ENCODE results near the gene DEFB121.
"Not testable (repeated sequence)": the region's sequence is repeated elsewhere in the genome, so short reads cannot be mapped to it uniquely, and the experiment has no call there.

The DEFB121 gene, protein sequence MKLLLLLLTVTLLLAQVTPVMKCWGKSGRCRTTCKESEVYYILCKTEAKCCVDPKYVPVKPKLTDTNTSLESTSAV

DNA sequence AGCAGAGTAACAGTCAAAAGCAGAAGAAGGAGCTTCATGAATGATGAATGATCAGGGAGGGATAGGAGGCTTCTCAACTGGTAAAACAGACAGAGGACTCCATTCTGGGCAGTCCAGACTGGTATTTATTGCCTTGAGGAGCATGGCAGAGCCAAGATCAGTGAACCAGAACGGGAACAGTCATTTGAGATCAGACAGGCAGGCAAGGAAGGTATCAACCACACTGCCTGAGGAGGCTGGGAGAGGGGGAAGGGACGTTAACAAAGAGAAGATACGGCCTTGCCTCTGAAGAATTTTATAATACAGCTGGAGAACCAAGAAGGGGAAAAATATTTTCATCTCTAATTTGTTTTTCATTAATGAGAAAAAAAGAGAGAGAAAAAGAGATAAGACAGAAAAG lies at the start of gene DEFB121:
DEFB121 (minus strand) TSS at position 101 of the 400 bp plus-strand sequence; CDS start at position 38, 63 bp downstream.
- no peak for DNase-seq (ENCODE audit: low spot score)

DNA sequence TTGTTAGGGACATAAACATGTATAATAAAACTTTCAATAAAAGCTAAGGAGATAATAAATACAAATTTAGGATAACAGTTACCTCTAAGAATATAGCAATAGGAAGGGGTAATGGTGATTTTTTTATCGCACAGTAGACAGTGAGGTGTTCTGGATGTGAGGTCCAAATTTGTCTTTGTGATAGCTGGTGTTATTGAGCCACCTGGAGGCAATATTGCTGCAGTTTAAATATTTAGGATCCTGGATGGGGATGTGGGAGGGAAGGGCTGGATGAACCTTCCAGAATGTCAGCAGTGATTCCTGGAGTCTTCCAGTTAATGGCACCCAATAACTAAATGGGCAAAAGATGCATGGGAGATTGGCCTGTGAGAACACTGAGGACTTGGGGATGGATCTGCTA lies 48.3 kb upstream of the DEFB121 start:
- DNase-seq (ENCODE audit: low spot score) = no peak

DNA sequence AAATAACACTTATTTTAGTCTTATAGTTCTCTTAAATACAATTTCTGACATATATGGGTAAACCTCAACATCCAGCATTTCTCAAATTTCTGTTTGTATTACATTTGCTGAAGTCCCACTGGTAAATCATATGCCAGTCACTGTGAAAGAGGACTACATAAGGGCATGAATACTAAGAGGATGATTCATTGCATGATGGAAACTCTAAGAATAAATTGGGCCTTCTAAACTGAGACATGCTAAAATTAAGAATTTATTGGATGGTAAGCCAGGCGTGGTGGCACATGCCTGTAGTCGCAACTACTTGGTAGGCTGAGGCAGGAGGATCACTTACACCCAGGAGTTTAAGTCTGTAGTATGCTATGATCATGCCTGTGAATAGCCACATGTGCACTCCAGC lies 46.6 kb upstream of the DEFB121 start:
- DNase-seq (ENCODE audit: low spot score) = no peak

DNA sequence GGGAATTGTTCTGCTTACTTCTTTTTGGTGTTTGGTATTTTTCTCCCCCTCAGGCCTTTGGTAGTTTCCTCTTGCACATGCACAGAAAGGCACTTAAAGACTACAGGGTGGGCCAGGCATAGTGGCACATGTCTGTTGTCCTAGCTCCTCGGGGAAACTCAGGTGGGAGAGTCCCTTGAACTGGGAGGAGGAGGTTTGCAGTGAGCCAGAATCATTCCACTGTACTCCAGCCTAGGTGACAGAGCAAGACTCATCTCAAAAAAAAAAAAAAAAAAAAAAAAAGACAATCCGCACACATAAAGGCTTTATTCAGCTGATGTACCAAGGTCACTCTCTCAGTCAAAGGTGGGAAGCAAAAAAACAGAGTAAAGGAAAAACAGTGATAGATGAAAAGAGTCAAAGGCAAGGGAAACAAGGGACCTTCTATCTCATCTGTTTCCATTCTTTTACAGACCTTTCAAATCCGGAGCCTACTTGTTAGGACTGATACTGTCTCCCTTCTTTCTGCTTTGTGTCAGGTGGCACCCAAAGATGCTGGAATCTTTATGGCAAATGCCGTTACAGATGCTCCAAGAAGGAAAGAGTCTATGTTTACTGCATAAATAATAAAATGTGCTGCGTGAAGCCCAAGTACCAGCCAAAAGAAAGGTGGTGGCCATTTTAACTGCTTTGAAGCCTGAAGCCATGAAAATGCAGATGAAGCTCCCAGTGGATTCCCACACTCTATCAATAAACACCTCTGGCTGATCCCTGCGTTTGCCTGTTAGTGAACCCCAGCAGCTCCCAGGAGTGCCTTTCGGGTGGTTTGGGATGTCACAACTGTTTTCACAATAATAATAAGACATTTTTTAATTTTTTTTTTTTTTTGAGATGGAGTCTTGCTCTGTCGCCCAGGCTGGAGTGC lies 43.7 kb upstream of the DEFB121 start:
- no peak for DNase-seq (ENCODE audit: low spot score)

DNA sequence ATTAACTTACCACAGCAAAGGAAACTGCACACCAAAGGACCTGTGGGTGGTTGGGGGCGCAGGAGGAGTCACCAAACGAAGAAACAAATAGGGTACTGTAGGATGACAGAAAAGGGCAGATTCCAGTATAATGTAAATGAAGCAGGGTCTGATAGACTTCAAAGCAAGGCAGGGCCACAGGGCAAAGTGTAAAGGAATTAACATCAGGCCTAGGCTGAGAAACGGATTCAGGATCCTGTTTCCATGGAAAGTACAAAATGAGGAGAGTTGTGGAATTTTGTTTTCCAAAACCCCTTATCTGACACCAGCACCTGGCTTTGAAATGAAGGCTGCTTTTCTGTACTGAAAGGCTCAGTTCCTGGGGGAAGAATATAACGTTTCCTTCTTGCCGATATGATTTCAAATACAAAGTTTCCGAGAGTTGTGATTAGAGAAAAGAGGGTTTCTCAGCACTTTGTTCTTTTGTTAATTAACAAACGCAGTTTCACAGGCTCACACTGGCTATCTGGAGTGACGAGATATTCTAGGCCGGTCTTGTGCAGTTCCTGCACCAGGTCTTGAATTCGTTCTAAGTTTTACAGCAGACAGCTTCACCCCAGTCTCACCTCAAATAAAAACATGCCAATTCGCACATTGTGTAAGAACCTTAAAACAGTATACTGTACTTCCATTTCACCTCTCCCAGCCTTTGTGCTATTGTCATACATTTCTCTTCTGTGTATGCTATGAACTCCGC lies 40.2 kb upstream of the DEFB121 start:
- no peak for DNase-seq (ENCODE audit: low spot score)

DNA sequence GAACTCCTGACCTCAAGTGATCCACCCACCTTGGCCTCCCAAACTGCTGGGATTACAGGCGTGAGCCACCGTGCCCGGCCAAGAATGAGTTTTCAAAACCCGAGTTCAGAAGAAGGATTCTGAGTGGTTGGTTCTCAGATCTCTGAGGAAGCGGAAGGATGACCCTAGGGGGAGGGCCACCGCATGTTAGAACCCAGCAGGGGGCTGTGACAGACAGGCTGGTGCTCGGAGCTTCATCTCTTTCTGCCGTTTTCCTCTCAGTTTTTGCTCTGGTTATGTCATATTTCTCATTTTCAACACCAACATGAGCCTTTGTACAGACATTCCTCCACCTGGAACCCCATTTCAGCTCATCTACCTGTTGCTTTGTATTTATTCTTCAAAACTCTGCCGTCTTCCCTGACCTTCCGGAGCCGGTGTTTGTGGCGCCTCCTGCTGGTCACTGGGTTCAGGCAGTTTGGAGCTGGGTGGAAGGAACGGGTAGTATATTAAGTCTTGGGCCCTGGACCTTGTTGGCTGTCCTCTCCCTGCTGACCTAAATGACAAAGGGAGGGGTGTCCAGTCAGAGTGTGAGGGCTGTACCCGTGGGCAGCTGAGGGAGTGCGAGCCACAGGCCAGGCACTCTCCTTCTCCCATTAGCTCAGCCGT lies 34.1 kb upstream of the DEFB121 start, which contains the start of gene DEFB123:
DEFB123 (plus strand) TSS at position 621 of the 648 bp plus-strand sequence. CDS start 67 bp downstream, outside the sequence.
- no peak for DNase-seq (ENCODE audit: low spot score)

DNA sequence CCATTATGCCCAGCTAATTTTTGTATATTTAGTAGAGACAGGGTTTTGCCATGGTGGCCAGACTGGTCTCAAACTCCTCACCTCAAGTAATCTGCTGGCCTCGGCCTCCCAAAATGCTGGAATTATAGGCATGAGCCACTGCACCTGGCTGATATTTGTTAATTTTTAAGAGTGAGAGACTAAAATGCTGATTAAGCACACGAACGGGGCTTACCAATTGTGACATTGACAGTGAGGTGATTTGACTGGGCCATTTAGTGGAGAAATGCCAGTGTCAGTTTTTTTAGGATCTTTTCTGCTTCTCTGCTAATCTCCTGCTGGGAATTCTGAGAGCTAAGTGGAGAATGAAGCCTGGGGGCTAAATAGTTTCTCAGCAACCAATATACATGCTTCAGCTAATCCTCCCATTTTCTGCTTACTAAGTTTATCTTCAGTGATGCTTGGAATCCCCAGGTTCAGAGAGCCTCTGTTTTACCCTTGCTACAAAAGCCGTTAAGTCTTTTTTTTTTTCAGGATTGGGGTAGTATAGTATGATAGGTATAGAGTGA lies 24.6 kb upstream of the DEFB121 start:
- DNase-seq (ENCODE audit: low spot score) = no peak

DNA sequence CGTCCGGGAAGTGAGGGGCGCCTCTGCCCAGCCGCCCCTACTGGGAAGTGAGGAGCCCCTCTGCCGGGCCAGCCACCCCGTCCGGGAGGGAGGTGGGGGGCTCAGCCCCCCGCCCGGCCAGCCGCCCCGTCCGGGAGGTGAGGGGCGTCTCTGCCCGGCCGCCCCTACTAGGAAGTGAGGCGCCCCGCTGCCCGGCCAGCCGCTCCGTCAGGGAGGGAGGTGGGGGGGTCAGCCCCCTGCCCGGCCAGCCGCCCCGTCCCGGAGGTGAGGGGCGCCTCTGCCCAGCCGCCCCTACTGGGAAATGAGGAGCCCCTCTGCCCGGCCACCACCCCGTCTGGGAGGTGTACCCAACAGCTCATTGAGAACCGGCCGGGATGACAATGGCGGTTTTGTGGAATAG lies 21.6 kb upstream of the DEFB121 start:
- DNase-seq (ENCODE audit: low spot score) = not testable (repeated sequence)

DNA sequence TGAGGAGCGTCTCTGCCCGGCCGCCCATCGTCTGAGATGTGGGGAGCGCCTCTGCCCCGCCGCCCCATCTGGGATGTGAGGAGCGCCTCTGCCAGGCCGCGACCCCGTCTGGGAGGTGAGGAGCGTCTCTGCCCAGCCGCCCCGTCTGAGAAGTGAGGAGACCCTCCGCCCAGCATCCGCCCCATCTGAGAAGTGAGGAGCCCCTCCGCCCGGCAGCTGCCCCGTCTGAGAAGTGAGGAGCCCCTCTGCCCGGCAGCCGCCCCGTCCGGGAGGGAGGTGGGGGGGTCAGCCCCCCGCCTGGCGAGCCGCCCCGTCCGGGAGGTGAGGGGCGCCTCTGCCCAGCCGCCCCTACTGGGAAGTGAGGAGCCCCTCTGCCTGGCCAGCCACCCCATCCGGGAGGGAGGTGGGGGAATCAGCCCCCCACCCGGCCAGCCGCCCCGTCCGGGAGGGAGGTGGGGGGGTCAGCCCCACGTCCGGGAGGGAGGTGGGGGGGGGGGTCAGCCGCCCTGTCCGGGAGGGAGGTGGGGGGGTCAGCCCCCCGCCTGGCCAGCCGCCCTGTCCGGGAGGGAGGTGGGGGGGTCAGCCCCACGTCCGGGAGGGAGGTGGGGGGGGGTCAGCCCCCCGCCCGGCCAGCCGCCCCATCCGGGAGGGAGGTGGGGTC lies 21.0 kb upstream of the DEFB121 start:
- not testable (repeated sequence) for DNase-seq (ENCODE audit: low spot score)

DNA sequence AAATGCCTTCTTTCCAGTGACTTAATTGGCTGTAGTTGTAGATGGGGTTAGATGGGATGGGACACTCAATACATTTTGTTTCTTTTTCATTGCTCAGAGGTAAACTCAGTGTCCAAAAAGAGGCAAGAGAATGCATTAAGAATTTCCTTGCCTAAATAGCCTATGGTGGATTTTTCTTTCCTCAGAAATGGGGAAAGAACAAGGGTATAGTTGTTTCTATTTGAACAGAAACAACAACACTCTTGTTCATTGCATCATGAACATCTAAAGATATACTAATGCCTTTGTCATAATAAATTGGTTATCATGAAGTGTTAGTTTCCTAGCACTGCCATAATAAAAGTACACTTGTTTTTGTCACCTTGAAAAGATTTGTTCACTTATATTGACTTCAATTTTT lies 19.8 kb upstream of the DEFB121 start:
- DNase-seq (ENCODE audit: low spot score) = no peak

DNA sequence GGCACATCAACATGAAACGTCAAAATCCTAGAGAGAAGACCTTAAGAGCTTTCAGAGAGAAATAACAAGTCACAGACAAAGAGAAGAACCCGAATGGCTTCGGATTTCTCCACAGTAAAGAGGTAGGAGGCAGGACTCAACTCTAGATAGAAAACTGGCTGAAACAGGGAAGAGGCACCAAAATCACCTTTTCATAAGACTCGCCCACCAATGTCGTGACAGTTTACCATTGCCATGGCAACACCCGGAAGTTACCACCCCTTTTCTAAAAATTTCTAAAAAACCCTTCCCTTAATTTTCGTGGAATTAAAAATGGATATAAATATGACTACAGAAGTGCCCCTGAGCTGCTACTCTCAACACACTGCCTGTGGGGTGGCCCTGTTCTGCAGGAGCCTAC lies 12.3 kb upstream of the DEFB121 start:
- no peak for DNase-seq (ENCODE audit: low spot score)

DNA sequence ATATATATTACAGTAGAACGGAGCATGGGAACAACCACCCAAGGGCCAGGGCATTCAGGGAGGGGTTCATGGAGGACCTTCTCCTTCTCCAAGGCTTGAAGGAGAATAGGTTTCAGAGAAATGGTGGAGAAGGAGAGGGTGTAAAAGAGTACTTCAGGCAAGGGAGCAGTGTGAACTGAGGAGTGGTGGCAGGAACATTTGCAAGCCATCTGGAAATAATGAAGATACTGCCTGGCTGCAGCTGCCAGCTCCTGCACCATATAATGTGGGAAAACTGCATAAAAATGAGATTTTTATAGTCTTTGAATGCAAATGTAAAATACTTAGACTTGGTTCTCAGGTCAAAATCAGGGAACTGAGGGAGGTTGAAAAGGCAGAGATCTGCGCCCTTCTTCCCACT lies 9.6 kb upstream of the DEFB121 start:
- DNase-seq (ENCODE audit: low spot score) = no peak

DNA sequence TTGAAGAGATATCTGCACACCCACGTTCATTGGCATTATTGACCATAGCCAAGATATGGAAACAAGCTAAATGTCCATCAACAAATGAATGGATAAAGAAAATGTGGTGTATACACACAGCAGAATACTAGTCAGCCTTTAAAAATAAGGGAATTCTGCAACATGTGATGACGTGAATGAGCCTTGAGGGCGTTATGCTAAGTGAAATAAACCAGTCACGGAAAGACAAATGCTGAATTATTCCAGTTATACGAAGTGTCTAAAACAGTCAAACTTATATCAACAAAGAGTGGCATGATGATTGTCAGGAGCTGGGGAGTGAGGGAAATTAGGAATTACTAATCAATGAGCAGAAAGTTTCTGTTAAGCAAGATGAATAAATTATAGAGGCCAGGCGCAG lies 8.4 kb upstream of the DEFB121 start:
- DNase-seq (ENCODE audit: low spot score) = no peak

DNA sequence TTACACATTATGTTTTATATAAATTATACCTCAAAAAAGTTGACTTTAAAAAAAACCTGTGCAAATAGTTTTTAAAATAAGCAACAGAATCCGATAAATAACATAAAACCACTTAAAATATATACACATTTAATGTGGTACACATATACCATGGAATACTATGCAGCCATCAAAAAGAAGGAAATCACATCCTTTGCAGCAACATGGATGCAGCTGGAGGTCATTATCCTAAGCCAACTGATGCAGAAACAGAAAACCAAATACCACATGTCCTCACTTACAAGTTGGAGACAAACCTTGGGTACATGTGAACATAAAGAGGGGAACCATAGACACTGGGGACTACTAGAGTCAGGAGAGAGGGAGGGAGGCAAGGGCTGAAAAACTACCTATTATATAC lies 4.0 kb upstream of the DEFB121 start:
- DNase-seq (ENCODE audit: low spot score) = no peak

DNA sequence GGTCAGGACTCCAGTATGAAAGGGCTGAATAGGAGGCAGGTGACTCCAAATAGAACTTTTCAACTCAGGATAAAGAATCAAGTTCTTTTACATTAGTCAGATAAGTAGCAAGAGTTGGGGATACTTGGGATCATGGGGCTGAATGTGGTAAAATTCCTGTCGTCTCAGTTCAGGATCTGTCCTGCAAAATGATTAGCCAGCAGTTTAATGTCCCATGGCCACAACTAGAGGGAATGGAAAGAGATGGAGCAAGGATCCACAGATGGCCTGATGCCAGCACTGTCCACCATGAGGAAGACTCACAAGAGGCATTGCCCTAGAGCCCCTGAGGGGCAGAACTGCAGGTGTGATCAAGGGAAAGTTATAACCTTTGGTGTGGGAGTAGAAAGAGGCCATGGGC lies 2.1 kb downstream of the DEFB121 start:
- DNase-seq (ENCODE audit: low spot score) = no peak

DNA sequence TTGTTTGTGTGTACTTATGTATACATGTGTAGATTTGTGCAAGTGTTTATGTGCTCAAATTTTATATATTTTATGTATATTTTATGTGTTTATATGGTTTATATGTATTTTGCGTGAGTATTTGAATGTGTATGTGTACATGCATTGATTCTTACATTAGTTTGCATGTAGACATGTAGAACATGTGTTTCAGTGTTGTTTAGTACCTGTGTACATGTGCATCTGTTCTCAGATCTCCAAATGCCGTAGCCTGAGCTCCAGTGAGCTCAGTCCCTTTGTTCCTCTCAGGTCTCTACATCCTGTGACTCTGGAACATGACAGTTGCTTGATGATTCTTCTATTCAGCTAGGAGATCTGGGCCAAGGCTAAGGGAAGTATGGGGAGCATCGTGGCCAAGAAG lies 11.1 kb downstream of the DEFB121 start:
- no peak for DNase-seq (ENCODE audit: low spot score)

DNA sequence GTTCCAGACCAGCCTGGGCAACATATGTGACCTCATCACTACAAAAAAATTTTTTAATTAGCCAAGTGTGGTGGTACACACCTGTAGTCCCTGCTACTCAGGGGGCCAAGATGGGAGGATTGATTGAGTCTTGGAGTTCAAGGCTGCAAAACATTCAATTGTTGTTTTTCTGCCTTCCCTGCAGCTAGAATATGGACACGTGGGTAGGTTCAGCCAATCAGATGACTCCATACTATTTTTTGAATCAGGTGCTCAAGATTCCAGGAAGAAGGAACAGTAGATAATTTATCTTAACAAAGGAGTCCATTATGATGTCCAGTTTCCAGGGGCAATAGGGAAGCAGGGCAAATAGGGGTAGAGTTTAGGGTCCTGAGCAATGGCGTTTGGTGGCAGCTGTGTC lies 13.2 kb downstream of the DEFB121 start:
- no peak for DNase-seq (ENCODE audit: low spot score)

DNA sequence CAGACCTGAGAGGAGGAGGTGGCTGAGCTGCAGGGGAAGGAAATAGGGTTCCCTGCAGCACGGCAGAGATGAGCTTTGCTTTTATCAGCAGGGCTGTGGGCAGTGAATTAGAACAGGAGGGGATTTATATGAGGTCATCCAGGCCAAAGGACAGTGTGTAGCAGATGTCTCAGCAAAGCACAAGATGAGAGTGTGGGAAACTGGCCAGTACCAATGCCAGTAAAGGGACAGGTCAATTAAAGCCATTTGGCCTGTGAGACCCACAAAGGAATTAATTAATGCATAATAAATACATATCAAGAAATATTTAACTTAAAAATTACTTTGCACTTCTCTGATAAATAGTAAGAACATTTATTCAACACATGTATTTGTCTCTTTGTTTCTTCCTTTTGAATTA lies 15.5 kb downstream of the DEFB121 start, which contains the start of gene DEFB119:
DEFB119 (minus strand) TSS at position 101 of the 400 bp plus-strand sequence. CDS start 107 bp downstream, outside the sequence.
- DNase-seq (ENCODE audit: low spot score) = no peak

DNA sequence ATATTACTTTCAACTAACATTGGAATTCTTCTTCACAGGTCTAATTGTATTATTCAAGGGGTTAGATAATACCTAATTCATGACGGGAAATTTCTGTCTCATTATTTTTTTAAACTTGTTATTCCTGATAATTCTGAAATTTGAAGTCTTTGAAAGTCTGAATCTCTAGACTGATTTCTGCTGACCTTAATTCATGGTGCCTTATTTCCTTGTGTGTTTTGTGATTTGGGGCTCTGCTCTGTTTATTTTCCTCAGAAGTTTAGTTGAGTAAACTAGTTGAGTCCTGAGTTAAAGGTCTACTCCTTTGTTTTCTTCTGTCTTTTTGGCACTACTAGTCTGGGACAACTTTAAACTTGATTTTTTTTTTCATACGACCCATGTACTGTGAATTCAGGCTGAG lies 31.7 kb downstream of the DEFB121 start:
- DNase-seq (ENCODE audit: low spot score) = no peak

DNA sequence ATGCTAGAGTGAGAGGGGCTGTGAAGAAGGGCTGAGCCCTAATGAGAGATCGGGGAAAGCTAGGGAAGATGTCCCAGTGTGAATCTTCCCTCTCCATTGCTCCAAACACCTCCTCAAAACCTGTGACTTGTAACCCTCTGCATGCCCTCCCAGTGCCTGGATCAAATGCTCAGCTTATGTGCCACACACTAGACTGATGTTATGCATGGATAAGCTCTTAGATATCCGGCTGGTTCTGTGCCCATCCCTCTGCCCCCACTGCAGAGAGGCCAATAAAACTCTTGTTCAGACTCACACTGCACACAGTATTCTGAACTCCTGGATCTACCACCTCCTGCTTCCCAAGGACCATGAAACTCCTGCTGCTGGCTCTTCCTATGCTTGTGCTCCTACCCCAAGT lies 37.7 kb downstream of the DEFB121 start, which contains the start of gene DEFB118:
DEFB118 (plus strand) TSS at position 301 of the 400 bp plus-strand sequence; CDS start at position 351, 50 bp downstream.
- DNase-seq (ENCODE audit: low spot score) = no peak

DNA sequence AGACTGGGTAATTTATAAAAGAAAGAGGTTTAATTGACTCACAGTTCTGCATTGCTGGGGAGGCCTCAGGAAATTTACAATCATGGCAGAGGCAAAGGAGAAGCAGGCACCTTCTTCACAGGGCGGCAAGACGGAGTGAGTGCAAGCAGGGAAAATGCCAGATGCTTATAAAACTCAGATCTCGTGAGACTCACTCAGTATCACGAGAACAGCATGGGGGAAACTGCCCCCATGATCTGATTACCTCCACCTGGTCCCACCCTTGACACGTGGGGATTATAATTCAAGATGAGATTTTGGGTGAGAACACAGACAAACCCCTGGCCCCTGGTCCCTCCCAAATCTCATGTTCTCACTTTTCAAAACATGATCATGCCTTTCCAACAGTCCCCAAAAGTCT lies 41.7 kb downstream of the DEFB121 start:
- DNase-seq (ENCODE audit: low spot score) = not testable (repeated sequence)
